HAP-1 (cell line): ENCODE data around the gene SPOCK1.

ENCODE experiments used
- DNase-seq, 2 experiments: peaks; one replicate each; pipeline ENCODE4 v3.0.0-alpha.2; 2016 to 2020; ENCODE audit warnings: low spot score in 2 of 2
- H3K27me3 ChIP-seq: fragments of 250-450 bp; sonication (Bioruptor Pico); 2 replicates; pipeline ENCODE4 v1.5.1; 2020; ENCODE audit warnings: low read depth, mild to moderate bottlenecking, moderate library complexity
- H3K36me3 ChIP-seq: fragments of 250-450 bp; sonication (Bioruptor Pico); replicated peaks from 2 replicates; pipeline ENCODE4 v1.5.1; 2020; ENCODE audit warnings: mild to moderate bottlenecking
- H3K4me1 ChIP-seq: fragments of 250-450 bp; sonication (Bioruptor Pico); 2 replicates; pipeline ENCODE4 v1.5.1; 2020; ENCODE audit warnings: mild to moderate bottlenecking
- H3K4me3 ChIP-seq: fragments of 250-450 bp; sonication (Bioruptor Pico); 2 replicates; pipeline ENCODE4 v1.5.1; 2020; ENCODE audit warnings: mild to moderate bottlenecking, moderate library complexity
- H3K9me3 ChIP-seq: fragments of 250-450 bp; sonication (Bioruptor Pico); 2 replicates; pipeline ENCODE4 v1.5.1; 2020; ENCODE audit warnings: mild to moderate bottlenecking, moderate library complexity
- in situ Hi-C: fragments of 300-500 bp; cut with MboI; formaldehyde crosslinking; loops from 3 replicates; pipeline ENCODE4 v1.14.3; 2020; ENCODE audit warnings: low sequenced_read_pairs, inconsistent platforms, mixed read lengths

The SPOCK1 gene

GRCh38 chr5:137309290-137309689, 189.8 kb downstream of the SPOCK1 start:
- no peak overlapping the region for H3K4me3 ChIP-seq
- no peaks in the 10 kb centered on the region for H3K36me3 ChIP-seq
- H3K9me3 ChIP-seq: no peaks in the 10 kb centered on the region
- in situ Hi-C loops: no loop called here
- H3K27me3 ChIP-seq: peaks cover 5% of the 10 kb centered on the region; the same call in 1 of the 2 replicates
- H3K4me1 ChIP-seq: no peaks in the 10 kb centered on the region
- no peak for DNase-seq

DNA sequence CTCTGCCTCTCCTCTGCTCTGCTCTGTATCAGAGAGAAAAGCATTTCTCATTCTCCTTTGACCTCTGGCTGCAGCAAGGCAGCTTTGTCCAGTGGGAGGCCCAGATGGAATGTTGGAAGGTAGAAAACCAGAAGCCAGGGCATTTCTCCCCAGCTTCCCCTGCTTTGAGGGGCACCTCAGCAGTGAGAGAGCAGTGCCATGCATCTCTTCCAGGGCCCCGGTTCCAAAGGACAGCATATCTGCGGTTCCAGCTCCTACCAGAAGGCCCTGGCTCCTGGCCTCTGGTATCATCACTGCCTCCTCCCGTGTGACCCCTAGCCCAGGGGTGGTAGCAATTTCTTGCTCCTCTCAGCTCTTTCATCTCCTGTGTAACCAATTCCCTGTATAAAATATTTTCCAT, 190.8 kb downstream of the SPOCK1 start:
- Histone ChIP-seq H3K27me3 (peaks cover 5% of the 10 kb centered on the region; the same call in 1 of the 2 replicates), H3K36me3 (no peaks in the 10 kb centered on the region), H3K4me1 (no peaks in the 10 kb centered on the region), H3K4me3 (no peak overlapping the region), H3K9me3 (no peaks in the 10 kb centered on the region)
- in situ Hi-C loops: no loop called here
- DNase-seq: no peak

GRCh38 chr5:137306903-137307302, 192.2 kb downstream of the SPOCK1 start:
- in situ Hi-C loops: no loop called here
- no peaks in the 10 kb centered on the region for H3K4me1 ChIP-seq
- H3K36me3 ChIP-seq: no peaks in the 10 kb centered on the region
- DNase-seq: no peak
- H3K4me3 ChIP-seq: no peak overlapping the region
- no peaks in the 10 kb centered on the region for H3K9me3 ChIP-seq
- H3K27me3 ChIP-seq: peaks cover 5% of the 10 kb centered on the region; the same call in 1 of the 2 replicates

DNA sequence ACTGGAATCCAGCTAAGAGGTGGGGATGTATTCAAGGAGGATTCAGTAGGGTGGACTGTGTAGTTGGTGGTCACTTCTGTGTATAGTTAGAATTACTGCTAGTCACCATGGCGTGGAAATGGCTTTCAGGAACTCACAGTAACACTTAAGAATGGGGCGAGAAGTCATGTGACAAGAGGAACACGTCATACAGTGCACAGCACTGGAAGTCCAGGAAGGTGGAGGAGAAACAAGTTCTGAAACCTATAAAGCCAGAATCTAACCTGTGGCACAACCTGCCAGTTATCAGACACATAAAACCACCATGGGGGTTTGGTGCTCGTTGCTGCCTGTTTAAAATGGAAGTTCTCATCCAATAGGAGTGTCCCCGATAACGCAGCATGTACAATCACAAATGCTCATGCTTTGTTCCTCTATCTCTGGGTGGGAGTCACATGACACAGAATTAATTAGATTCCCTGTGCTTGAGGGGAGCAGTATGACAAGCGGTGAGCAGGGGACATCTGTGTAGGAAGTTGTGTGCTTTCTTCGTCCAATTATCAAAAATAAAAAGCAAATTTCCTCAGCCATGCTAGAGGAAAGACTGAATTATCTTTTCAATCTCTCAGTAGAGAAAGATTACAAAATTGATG, 193.0 kb downstream of the SPOCK1 start:
- Histone ChIP-seq H3K9me3 (no peaks in the 10 kb centered on the region), H3K27me3 (no peaks in the 10 kb centered on the region), H3K4me3 (no peak overlapping the region), H3K36me3 (no peaks in the 10 kb centered on the region), H3K4me1 (no peaks in the 10 kb centered on the region)
- no peak for DNase-seq
- in situ Hi-C loops: no loop called here

GRCh38 chr5:137304226-137304874, 194.8 kb downstream of the SPOCK1 start:
- DNase-seq: no peak
- in situ Hi-C loops: no loop called here

DNA sequence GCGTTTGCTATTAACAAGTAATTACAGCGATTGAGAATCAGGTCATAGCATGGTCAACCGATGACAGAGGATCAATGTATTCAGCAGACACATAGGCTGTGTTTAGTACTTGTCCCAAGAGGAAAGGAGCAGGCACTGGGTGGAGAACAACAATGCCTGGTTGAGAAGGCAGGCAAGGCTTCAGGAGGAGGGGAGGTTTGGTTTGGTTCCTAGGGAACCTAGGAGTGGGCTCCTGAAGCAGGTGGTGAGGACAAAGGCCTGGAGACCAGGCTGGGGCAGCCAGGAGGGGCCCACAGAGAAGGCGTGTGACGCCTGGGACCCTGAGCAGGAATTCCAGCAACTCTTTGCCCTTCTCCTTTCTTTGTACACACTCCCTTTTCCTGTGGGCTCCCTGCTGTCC, 195.6 kb downstream of the SPOCK1 start:
- Histone ChIP-seq H3K9me3 (no peaks in the 10 kb centered on the region), H3K27me3 (peaks cover 7% of the 10 kb centered on the region), H3K36me3 (no peaks in the 10 kb centered on the region), H3K4me1 (no peaks in the 10 kb centered on the region), H3K4me3 (no peak overlapping the region)
- no peak for DNase-seq
- in situ Hi-C loops: no loop called here

More at GRCh38 chr5:137304226-137304874, 194.8 kb downstream of the SPOCK1 start:
- no peaks in the 10 kb centered on the region for H3K9me3 ChIP-seq
- H3K27me3 ChIP-seq: peaks cover 7% of the 10 kb centered on the region
- no peaks in the 10 kb centered on the region for H3K4me1 ChIP-seq
- H3K4me3 ChIP-seq: no peak overlapping the region
- no peaks in the 10 kb centered on the region for H3K36me3 ChIP-seq

DNA sequence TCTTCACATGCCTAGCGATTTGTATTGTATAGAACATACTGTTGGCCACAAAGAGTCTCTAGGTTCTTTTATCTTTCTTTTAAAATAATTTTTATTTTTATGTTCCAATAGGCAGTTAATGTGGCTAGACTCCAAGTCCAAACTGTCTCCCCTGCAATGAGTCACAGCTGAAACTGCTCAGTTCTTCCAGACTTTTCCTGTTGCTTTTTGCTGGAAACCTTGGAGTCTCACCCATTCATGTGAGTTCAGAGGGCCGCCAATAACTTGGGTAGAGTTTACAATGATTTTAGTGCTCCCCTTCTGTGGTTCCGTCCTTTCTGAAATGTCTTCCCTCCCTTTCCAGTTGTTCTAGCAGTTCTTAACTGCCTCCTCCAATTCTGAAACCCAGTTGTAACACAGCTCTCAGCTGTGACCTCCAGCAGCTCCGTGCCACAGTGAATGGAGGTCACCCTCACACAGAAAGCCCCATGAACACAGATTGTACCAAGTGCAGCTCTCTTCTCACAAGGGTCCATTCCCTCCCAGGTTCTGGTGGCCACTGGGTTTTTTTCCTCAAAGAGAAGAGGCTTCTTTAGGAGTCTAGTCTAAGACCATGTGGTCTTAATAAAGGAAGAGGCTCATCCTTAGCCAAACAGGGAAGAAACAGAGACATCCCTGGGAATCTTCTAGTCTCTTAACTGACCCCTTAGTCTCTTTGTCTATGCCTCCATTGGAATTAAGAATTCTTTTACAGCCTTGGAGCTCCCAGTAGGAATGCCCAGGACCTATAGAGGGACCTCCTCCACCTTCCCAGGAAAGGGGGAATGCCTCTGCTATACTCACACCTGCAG, 198.5 kb downstream of the SPOCK1 start:
- DNase-seq: no peak
- Histone ChIP-seq H3K4me1 (no peaks in the 10 kb centered on the region), H3K36me3 (no peaks in the 10 kb centered on the region), H3K9me3 (no peaks in the 10 kb centered on the region), H3K27me3 (peaks cover 11% of the 10 kb centered on the region), H3K4me3 (no peak overlapping the region)
- in situ Hi-C loops: no loop called here

DNA sequence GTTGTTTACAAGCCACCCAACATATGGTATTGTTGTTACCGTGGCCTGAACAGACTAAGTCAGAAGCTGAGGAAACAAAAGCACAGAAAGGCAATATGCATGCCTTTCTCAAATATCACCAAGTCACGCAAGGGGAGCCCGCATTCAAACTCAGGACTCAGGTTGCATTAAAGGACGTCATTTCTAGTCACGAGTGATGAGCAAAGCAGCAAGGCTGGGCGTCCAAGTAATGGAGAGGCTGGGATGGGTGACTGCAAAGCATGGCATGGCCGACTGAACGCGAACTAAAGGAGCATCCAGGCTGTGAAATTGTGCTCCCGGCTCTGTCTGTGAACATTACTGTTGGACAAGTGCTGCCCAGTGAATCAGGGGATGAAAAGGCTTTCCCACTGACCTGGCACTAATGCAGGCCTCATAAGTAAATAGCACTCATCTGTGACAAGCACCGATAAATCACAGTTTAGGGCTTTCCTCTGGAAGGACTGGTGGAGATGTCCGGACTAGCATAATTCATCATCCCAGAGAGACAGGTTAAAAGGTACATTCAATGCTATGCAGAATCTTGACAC, 202.8 kb downstream of the SPOCK1 start:
- Histone ChIP-seq H3K36me3 (no peaks in the 10 kb centered on the region), H3K4me3 (no peak overlapping the region), H3K9me3 (no peaks in the 10 kb centered on the region), H3K27me3 (peaks cover 11% of the 10 kb centered on the region), H3K4me1 (no peaks in the 10 kb centered on the region)
- in situ Hi-C loops: no loop called here
- no peak for DNase-seq

- in situ Hi-C loops: no loop called here
- H3K36me3 ChIP-seq: no peaks in the 10 kb centered on the region
- no peaks in the 10 kb centered on the region for H3K4me1 ChIP-seq
- H3K9me3 ChIP-seq: no peaks in the 10 kb centered on the region
- H3K4me3 ChIP-seq: no peak overlapping the region
- peaks cover 5% of the 10 kb centered on the region; the same call in 1 of the 2 replicates for H3K27me3 ChIP-seq
- DNase-seq: no peak
Observed at GRCh38 chr5:137294604-137295003, 204.5 kb downstream of the SPOCK1 start.

GRCh38 chr5:137292461-137293027, 206.6 kb downstream of the SPOCK1 start:
- in situ Hi-C loops: no loop called here
- no peaks in the 10 kb centered on the region for H3K9me3 ChIP-seq
- H3K36me3 ChIP-seq: no peaks in the 10 kb centered on the region
- DNase-seq: no peak
- H3K4me1 ChIP-seq: no peaks in the 10 kb centered on the region
- H3K27me3 ChIP-seq: 0 out of 2 replicates have a peak, but pooled peaks cover 2% of the 10 kb centered on the region
- H3K4me3 ChIP-seq: no peak overlapping the region

DNA sequence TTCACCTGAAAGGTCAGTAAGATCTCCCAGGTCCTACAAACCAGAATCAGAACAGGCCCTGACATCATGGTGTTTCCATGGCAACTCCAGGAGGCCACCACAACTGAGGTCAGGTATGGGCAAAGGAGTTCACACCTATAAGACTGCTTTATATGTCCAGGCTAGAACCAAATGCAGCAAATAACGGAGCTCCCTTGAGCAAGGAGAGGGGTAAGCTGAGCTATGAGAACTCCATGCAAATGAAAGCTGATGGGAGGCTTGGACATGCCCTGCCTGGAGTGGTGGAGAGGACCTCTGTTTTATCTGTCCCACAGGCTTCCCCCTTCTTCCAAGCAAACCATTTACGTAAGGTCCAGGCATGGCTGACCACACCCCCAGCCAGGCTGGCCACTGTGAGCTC, 207.7 kb downstream of the SPOCK1 start:
- Histone ChIP-seq H3K9me3 (no peaks in the 10 kb centered on the region), H3K36me3 (no peaks in the 10 kb centered on the region), H3K4me1 (no peaks in the 10 kb centered on the region), H3K4me3 (no peak overlapping the region), H3K27me3 (0 out of 2 replicates have a peak, but pooled peaks cover 2% of the 10 kb centered on the region)
- no peak for DNase-seq
- in situ Hi-C loops: no loop called here

DNA sequence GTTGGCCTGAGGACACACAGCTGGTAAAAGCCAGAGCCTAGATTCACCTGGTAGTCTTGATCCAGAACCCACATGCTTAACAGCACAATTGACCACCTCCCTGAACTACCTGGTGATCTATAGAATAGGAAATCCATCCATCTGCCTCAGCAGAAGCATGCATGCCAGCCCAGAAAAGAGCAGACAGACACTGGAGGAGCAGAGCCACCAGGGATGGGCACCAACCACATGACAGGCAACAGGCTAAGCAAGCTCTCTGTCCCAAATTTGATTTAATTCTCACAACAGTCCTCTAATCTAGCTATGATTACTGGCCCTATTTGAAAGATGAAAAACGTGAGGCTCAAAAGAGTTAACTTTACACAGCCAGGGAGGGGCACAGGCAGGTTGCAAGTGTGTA, 208.1 kb downstream of the SPOCK1 start:
- no peak overlapping the region for H3K4me3 ChIP-seq
- no peaks in the 10 kb centered on the region for H3K9me3 ChIP-seq
- in situ Hi-C loops: no loop called here
- 0 out of 2 replicates have a peak, but pooled peaks cover 2% of the 10 kb centered on the region for H3K27me3 ChIP-seq
- no peak for DNase-seq
- H3K36me3 ChIP-seq: no peaks in the 10 kb centered on the region
- H3K4me1 ChIP-seq: no peaks in the 10 kb centered on the region

- in situ Hi-C loops: no loop called here
- H3K27me3 ChIP-seq: 0 out of 2 replicates have a peak, but pooled peaks cover 2% of the 10 kb centered on the region
- H3K4me1 ChIP-seq: no peaks in the 10 kb centered on the region
- DNase-seq: no peak
- no peak overlapping the region for H3K4me3 ChIP-seq
- H3K36me3 ChIP-seq: no peaks in the 10 kb centered on the region
- H3K9me3 ChIP-seq: no peaks in the 10 kb centered on the region
Observed at GRCh38 chr5:137290373-137290772, 208.8 kb downstream of the SPOCK1 start.
